ENCODE data around the gene STOM. TPM values are rescaled to one million over a fixed set of nuclear protein-coding genes. Genes with fewer than 3 reads are reported as not detected.

The STOM gene
- total RNA-seq, 1 experiment from 2014 or later, result 33.1 TPM

DNA sequence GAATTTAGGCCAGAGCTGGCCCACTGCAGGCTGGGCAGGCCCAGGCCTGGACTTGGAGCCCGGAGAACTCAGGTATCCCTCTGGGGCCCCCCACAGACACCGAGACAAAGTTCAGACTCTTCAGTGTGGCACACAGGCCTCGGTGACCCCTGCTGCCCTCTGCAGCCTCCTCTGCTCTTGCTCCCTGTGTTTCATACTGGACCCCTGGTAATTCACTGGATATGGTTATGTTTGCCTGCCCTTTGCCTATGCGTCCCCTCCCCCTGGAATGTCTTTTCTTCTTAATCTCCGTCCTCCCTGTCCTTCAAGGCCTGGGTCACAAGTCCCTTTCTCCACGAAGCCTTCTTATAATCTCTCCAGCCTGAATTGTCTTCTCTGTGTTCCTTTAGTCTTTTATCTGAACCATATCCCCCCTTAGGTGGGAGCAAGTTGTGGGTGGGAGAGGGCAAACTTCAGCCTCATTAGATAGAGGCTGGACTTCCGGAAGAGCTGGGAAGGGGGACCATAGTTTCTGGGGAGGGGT lies 72.0 kb downstream of the STOM start:
- no peaks in the 10 kb centered on the region for H3K79me2 ChIP-seq (ENCODE audit: low read length)
- H3K27me3 ChIP-seq (ENCODE audit: low read length), result no peaks in the 10 kb centered on the region
- H3K4me3 ChIP-seq (ENCODE audit: low read length), result no peak overlapping the region
- H3K9me3 ChIP-seq (ENCODE audit: low read length), result no peaks in the 10 kb centered on the region
- H3K9me2 ChIP-seq (replicated peaks; ENCODE audit: insufficient read depth, low read length), result no peaks in the 10 kb centered on the region
- H3K4me2 ChIP-seq (ENCODE audit: low read depth, low read length, poor library complexity, severe bottlenecking), result no peak overlapping the region
- peaks cover 28% of the 10 kb centered on the region for H3K4me1 ChIP-seq (ENCODE audit: low read length)
- H4K20me1 ChIP-seq (ENCODE audit: insufficient read depth, low read depth, low read length), result no peaks in the 10 kb centered on the region
- H3K36me3 ChIP-seq (ENCODE audit: insufficient read depth, low read length), result no peaks in the 10 kb centered on the region
- no peak for DNase-seq
- H3K27ac ChIP-seq (ENCODE audit: low read length), result no peak overlapping the region
- no peak overlapping the region for H3K9ac ChIP-seq (ENCODE audit: low read length)
- no peak overlapping the region for H2AFZ ChIP-seq (ENCODE audit: low read length)

DNA sequence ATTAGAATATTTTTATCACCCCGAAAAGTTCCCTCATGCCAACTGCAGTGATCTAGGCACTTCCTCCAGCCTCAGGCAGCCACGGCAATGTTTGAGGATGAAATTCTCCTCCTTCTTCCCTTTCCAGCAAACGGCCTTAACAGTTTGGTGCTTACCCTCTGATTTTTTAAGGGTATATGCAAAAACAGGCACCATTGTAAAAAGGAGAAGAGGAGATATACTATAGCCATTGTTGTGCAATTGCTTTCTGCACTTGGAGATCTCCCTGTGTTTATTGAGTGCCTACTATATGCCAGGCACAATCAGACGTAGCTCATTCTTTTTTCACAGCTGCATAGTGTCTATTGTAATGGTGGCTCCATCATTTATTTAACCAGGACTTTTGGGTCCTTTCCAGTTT lies 72.7 kb downstream of the STOM start:
- no peaks in the 10 kb centered on the region for H3K9me2 ChIP-seq (replicated peaks; ENCODE audit: insufficient read depth, low read length)
- H3K27me3 ChIP-seq (ENCODE audit: low read length), result no peaks in the 10 kb centered on the region
- no peaks in the 10 kb centered on the region for H3K9me3 ChIP-seq (ENCODE audit: low read length)
- H3K9ac ChIP-seq (ENCODE audit: low read length), result no peak overlapping the region
- H4K20me1 ChIP-seq (ENCODE audit: insufficient read depth, low read depth, low read length), result no peaks in the 10 kb centered on the region
- H3K79me2 ChIP-seq (ENCODE audit: low read length), result no peaks in the 10 kb centered on the region
- no peaks in the 10 kb centered on the region for H3K36me3 ChIP-seq (ENCODE audit: insufficient read depth, low read length)
- no peak overlapping the region for H3K4me2 ChIP-seq (ENCODE audit: low read depth, low read length, poor library complexity, severe bottlenecking)
- DNase-seq, result no peak
- no peak overlapping the region for H3K27ac ChIP-seq (ENCODE audit: low read length)
- H3K4me3 ChIP-seq (ENCODE audit: low read length), result no peak overlapping the region
- no peak overlapping the region for H2AFZ ChIP-seq (ENCODE audit: low read length)
- peaks cover 28% of the 10 kb centered on the region for H3K4me1 ChIP-seq (ENCODE audit: low read length)

DNA sequence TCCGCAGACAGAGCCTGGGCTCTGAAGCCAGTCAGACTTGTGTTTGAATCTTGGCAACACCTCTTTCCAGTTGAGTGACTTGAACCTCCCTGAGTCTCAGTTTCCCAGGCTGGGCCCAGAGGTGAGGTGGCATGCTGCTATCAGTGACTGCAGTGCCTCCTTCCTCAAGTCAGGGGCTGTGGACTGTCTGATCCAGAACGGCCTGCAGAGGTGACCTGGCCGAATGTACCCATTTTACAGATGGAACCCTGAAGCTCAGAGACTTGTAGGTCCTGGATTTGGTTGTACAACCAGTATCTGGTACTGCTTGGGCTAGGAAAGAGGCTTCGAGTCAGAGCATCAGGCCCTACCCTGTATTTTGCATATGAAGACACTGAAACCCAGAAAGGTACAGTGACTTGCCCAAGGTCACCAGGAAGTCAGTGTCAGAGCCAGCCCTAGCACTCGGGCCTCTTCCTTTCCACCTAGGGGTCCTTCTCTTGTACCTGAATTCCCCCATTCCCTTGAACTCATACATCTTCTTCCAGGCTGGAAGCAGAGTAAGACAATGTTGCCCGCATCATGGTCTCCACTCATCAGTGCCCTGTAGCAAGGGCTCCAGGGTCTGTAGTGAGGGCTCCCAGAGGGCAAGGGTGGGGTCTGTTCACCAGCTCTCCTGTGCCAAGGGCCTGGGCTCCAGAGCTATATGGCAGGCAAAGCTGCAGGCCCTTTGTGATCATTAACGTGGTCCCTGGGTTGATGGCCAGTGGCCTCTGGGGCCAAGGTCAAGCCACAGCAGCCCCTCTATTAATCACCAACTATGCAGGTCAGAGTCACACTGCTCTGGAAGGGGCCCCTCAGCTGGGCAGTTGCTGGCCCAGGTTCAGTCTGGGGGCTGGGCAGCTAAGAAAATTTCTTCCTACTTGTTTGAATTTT lies 73.6 kb downstream of the STOM start:
- Histone ChIP-seq H2AFZ (ENCODE audit: low read length) (no peak overlapping the region), H3K79me2 (ENCODE audit: low read length) (no peaks in the 10 kb centered on the region), H3K27ac (ENCODE audit: low read length) (no peak overlapping the region), H3K27me3 (ENCODE audit: low read length) (no peaks in the 10 kb centered on the region), H3K9me3 (ENCODE audit: low read length) (no peaks in the 10 kb centered on the region), H3K4me3 (ENCODE audit: low read length) (no peak overlapping the region), H4K20me1 (ENCODE audit: insufficient read depth, low read depth, low read length) (no peaks in the 10 kb centered on the region), H3K9ac (ENCODE audit: low read length) (no peak overlapping the region), H3K4me2 (ENCODE audit: low read depth, low read length, poor library complexity, severe bottlenecking) (no peak overlapping the region), H3K9me2 (replicated peaks; ENCODE audit: insufficient read depth, low read length) (no peaks in the 10 kb centered on the region), H3K36me3 (ENCODE audit: insufficient read depth, low read length) (no peaks in the 10 kb centered on the region), H3K4me1 (ENCODE audit: low read length) (peaks cover 28% of the 10 kb centered on the region)
- no peak for DNase-seq

DNA sequence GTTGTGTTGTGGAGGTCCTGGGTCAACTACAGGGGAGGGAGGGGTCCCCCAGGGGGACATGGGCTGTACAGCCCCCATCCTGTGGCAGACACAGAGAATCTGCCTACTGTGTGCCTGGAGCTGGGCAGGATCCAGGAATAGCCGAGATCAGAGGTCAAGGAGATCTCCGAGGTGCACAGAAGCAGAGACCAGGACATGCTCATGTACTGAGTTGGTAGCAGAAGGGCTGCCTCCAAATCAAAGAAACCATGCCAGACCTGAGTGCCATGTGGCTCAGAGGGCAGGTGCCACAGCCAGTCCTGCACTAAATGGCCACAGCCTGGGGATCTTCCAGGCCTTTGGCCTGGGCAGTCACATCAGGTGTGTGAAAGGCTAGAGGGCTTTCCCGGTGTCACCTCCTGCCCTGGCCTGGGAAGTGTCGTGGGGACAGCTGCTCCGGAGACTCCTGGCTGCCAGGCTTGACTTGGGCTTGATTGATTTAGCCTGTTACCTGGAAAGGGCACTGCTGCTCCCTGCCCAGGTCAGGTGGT lies 74.3 kb downstream of the STOM start:
- no peak overlapping the region for H2AFZ ChIP-seq (ENCODE audit: low read length)
- H3K79me2 ChIP-seq (ENCODE audit: low read length), result no peaks in the 10 kb centered on the region
- no peaks in the 10 kb centered on the region for H3K27me3 ChIP-seq (ENCODE audit: low read length)
- H4K20me1 ChIP-seq (ENCODE audit: insufficient read depth, low read depth, low read length), result no peaks in the 10 kb centered on the region
- no peaks in the 10 kb centered on the region for H3K9me2 ChIP-seq (replicated peaks; ENCODE audit: insufficient read depth, low read length)
- H3K36me3 ChIP-seq (ENCODE audit: insufficient read depth, low read length), result no peaks in the 10 kb centered on the region
- peaks cover 28% of the 10 kb centered on the region for H3K4me1 ChIP-seq (ENCODE audit: low read length)
- H3K4me3 ChIP-seq (ENCODE audit: low read length), result no peak overlapping the region
- DNase-seq, result no peak
- H3K9me3 ChIP-seq (ENCODE audit: low read length), result no peaks in the 10 kb centered on the region
- H3K9ac ChIP-seq (ENCODE audit: low read length), result no peak overlapping the region
- no peak overlapping the region for H3K27ac ChIP-seq (ENCODE audit: low read length)
- H3K4me2 ChIP-seq (ENCODE audit: low read depth, low read length, poor library complexity, severe bottlenecking), result no peak overlapping the region

DNA sequence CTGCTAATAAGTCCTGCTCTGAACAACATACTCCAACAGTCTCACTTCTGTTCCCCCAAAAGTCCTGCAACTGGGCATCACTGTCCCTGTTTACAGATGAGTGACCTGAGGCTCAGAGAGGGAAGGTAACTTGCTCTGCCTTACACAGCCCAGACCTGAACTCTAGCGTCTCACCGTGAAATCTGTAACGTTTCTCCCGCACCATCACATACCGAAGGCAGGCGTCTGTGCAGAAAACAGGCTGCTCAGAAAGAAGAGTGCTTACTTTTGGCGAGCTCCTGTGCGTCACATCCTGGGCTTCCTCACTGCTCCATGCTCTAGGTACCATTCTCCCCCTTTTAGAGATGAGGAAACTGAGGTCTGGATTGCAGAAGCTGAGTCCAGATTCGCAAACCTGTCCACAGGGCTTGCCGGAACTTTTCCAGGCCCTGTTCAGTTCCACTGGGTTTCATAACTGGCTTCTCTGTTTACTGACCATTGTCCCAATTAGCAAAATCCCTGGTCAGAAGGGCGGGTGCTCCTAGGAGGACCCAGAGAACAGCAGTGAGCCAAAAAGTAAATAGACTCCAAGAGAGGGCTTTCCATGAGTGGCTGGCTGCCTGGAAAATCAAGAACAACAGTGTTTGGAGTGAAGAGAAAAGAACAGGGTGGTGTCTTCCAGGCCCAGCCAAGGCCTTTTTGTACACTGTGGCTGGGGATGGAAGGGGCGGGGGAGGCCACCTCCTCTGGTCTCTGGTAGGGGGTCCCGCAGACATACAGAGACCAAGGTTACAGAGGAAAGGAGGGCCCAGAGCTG lies 75.0 kb downstream of the STOM start:
- Histone ChIP-seq H2AFZ (ENCODE audit: low read length) (no peak overlapping the region), H3K4me1 (ENCODE audit: low read length) (peaks cover 28% of the 10 kb centered on the region), H3K9me3 (ENCODE audit: low read length) (no peaks in the 10 kb centered on the region), H3K27ac (ENCODE audit: low read length) (no peak overlapping the region), H4K20me1 (ENCODE audit: insufficient read depth, low read depth, low read length) (no peaks in the 10 kb centered on the region), H3K9me2 (replicated peaks; ENCODE audit: insufficient read depth, low read length) (no peaks in the 10 kb centered on the region), H3K79me2 (ENCODE audit: low read length) (no peaks in the 10 kb centered on the region), H3K4me2 (ENCODE audit: low read depth, low read length, poor library complexity, severe bottlenecking) (no peak overlapping the region), H3K9ac (ENCODE audit: low read length) (no peak overlapping the region), H3K27me3 (ENCODE audit: low read length) (no peaks in the 10 kb centered on the region), H3K36me3 (ENCODE audit: insufficient read depth, low read length) (no peaks in the 10 kb centered on the region), H3K4me3 (ENCODE audit: low read length) (no peak overlapping the region)
- no peak for DNase-seq

DNA sequence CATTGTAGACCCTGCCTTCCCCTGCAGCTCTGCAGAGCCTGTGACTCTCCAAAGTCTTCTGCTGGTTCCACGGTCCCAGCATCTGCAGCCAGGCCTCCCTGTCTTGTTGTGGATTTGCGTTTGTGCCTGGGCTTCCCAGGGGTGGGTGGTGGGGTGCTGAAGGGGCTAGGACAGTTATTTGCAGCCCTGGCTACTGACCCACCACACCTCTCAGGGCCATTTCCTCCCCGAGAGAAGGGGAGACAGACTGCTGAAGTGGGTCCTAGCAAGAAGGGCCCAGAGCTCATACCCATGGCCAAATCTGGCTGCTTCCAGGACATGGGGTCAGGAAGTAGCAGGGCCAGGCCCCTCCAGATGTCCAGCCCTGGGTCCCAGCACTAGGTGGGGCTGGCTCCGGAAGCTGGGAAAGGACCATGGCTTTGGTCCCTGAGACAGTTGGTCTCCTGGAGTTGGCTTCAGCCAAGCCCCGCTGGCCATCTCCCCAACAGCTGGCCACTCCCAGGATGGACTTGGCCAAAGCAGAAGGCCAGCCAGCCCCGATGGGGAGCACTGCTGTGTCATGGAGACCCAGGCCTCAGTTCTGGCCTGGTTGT lies 75.8 kb downstream of the STOM start:
- DNase-seq, result no peak
- H2AFZ ChIP-seq (ENCODE audit: low read length), result no peak overlapping the region

DNA sequence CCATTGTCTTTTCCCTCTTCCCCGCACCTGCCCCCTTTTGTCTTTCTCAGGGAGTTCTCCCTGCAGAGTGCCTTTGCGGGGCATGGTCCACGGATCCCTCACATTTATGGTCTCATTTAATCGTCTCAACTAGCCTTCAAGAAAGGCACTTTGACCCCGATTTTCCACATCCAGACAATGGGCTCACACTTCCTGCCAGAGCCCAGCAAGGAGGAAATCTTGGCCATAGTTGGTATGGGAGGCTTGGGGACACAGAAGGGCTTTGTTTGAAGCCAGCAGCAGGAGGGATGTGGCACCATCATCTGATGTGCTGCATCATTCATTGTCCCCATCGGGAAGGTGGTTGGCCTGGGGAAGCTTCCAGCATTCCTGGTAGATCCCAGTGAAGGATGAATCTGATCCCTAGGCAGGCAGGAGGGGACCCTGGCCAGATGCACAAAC lies 77.2 kb downstream of the STOM start:
- H3K9me3 ChIP-seq (ENCODE audit: low read length), result no peaks in the 10 kb centered on the region
- no peak overlapping the region for H3K4me2 ChIP-seq (ENCODE audit: low read depth, low read length, poor library complexity, severe bottlenecking)
- no peaks in the 10 kb centered on the region for H3K9me2 ChIP-seq (replicated peaks; ENCODE audit: insufficient read depth, low read length)
- H3K27me3 ChIP-seq (ENCODE audit: low read length), result no peaks in the 10 kb centered on the region
- H3K36me3 ChIP-seq (ENCODE audit: insufficient read depth, low read length), result no peaks in the 10 kb centered on the region
- no peaks in the 10 kb centered on the region for H4K20me1 ChIP-seq (ENCODE audit: insufficient read depth, low read depth, low read length)
- peaks cover 24% of the 10 kb centered on the region for H3K4me1 ChIP-seq (ENCODE audit: low read length)
- H3K27ac ChIP-seq (ENCODE audit: low read length), result no peak overlapping the region
- H3K79me2 ChIP-seq (ENCODE audit: low read length), result no peaks in the 10 kb centered on the region
- no peak overlapping the region for H3K9ac ChIP-seq (ENCODE audit: low read length)
- no peak overlapping the region for H2AFZ ChIP-seq (ENCODE audit: low read length)
- H3K4me3 ChIP-seq (ENCODE audit: low read length), result no peak overlapping the region
- DNase-seq, result no peak

More for the DNA sequence above, 75.8 kb downstream of the STOM start:
- no peak overlapping the region for H3K4me3 ChIP-seq (ENCODE audit: low read length)
- no peaks in the 10 kb centered on the region for H3K9me3 ChIP-seq (ENCODE audit: low read length)
- H3K36me3 ChIP-seq (ENCODE audit: insufficient read depth, low read length), result no peaks in the 10 kb centered on the region
- no peaks in the 10 kb centered on the region for H4K20me1 ChIP-seq (ENCODE audit: insufficient read depth, low read depth, low read length)
- no peaks in the 10 kb centered on the region for H3K9me2 ChIP-seq (replicated peaks; ENCODE audit: insufficient read depth, low read length)
- no peak overlapping the region for H3K9ac ChIP-seq (ENCODE audit: low read length)
- peaks cover 31% of the 10 kb centered on the region for H3K4me1 ChIP-seq (ENCODE audit: low read length)
- no peak overlapping the region for H3K27ac ChIP-seq (ENCODE audit: low read length)
- H3K27me3 ChIP-seq (ENCODE audit: low read length), result no peaks in the 10 kb centered on the region
- H3K4me2 ChIP-seq (ENCODE audit: low read depth, low read length, poor library complexity, severe bottlenecking), result no peak overlapping the region
- no peaks in the 10 kb centered on the region for H3K79me2 ChIP-seq (ENCODE audit: low read length)
